Right lobe of liver (tissue), 4 donors: ENCODE measurements around the gene MTHFD1L.

Experiments used
- POLR2A ChIP-seq: fragments of 450-650 bp; IDR thresholded peaks from one replicate; pipeline ENCODE4 v1.6.1; 2017; ENCODE audit warnings: antibody characterized with exemption, mild to moderate bottlenecking
- TF ChIP-seq, protein P1 (sequence below), 4 donors: fragments of 200-600 bp in 3 of 4; fragments of 450-650 bp in 1 of 4; IDR thresholded peaks; one replicate each; pipeline versions ENCODE4 v1.5.1 to v1.8.0; 2016 to 2022; ENCODE audit warnings: antibody characterized with exemption in 4 of 4, mild to moderate bottlenecking in 2 of 4
- donor health status: DM: no; HTN: no; CAD: no.
- donor health status: DM: no; HTN: no; CAD: no.
- donor health status: DM: no; HTN: yes; CAD: no.

DNA sequence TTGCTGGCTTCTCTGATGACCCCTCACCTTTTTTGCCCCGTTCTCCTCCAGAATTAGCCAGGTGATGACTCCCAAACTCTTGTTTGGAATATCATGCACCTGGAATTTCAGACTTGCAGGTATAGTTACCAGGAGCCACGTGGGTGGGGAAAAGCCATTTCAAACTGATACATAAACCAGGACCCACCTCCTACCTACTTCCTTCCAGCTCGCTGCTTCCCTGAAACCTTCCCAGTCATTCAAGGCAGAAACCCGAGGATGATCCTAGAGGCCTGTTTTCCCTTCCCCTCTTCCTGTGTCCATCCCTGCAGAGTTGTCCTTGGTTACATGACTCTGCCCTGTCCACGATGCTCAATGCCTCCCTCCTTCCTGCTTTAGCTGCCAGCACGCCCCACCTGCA lies 101.9 kb downstream of the MTHFD1L start:
- TF ChIP-seq, protein P1, sequence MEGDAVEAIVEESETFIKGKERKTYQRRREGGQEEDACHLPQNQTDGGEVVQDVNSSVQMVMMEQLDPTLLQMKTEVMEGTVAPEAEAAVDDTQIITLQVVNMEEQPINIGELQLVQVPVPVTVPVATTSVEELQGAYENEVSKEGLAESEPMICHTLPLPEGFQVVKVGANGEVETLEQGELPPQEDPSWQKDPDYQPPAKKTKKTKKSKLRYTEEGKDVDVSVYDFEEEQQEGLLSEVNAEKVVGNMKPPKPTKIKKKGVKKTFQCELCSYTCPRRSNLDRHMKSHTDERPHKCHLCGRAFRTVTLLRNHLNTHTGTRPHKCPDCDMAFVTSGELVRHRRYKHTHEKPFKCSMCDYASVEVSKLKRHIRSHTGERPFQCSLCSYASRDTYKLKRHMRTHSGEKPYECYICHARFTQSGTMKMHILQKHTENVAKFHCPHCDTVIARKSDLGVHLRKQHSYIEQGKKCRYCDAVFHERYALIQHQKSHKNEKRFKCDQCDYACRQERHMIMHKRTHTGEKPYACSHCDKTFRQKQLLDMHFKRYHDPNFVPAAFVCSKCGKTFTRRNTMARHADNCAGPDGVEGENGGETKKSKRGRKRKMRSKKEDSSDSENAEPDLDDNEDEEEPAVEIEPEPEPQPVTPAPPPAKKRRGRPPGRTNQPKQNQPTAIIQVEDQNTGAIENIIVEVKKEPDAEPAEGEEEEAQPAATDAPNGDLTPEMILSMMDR (IDR thresholded peaks at IDR 0.05), result no peak
- TF ChIP-seq POLR2A, result no peak
